NCI-H187 treated with DMSO at 0.1 percent for 48 hours (cell line): ENCODE results near the gene DPH5.

Source experiments
- DNase-seq: peaks from one replicate; lab custom pipeline; 2025; lab: John Stamatoyannopoulos, UW

The DPH5 gene

GRCh38 chr1:100941580-100942216, 83.9 kb downstream of the DPH5 start:
- no peak for DNase-seq

GRCh38 chr1:100941098-100941527, 84.5 kb downstream of the DPH5 start:
- DNase-seq, result no peak
